Measurements from ENCODE around the gene TMEM163.
A peak's percentile ranks its signal among the peaks of the same experiment; 100 is the strongest.

Gene TMEM163

GRCh38 chr2:134689315-134689714, 29.5 kb downstream of the TMEM163 start:
- H3K4me1 ChIP-seq (ENCODE audit: control insufficient read depth in 1 of 2, insufficient read depth in 2 of 2, low read length in 2 of 2): no peaks in the 10 kb centered on the region
- H4K8ac ChIP-seq (ENCODE audit: low read depth, low read length): no peak overlapping the region
- no peak overlapping the region for H3K23ac ChIP-seq (ENCODE audit: low read length)
- no peak for DNase-seq
- H3K79me2 ChIP-seq (ENCODE audit: control insufficient read depth, insufficient read depth, low read length, poor library complexity): no peaks in the 10 kb centered on the region
- no peaks in the 10 kb centered on the region for H3K27me3 ChIP-seq (ENCODE audit: insufficient read depth, low read length)
- WGBS (ENCODE audit: extremely low coverage, insufficient coverage, insufficient read length): no CpG with 5 or more reads among the region's 3 CpGs
- no peak overlapping the region for H2BK5ac ChIP-seq (ENCODE audit: low read depth, low read length, poor library complexity)
- H2BK120ac ChIP-seq (ENCODE audit: insufficient read depth, low read length, poor library complexity): no peak overlapping the region
- no peak overlapping the region for H3K27ac ChIP-seq (ENCODE audit: low read depth, low read length)
- no peak overlapping the region for H2BK12ac ChIP-seq (ENCODE audit: low read length)
- no peak overlapping the region for H4K91ac ChIP-seq (ENCODE audit: low read depth, low read length)
- H4K12ac ChIP-seq (ENCODE audit: low read depth, low read length): no peak overlapping the region
- no peaks in the 10 kb centered on the region for H3K36me3 ChIP-seq (ENCODE audit: control insufficient read depth in 1 of 2, insufficient read depth in 2 of 2, low read length in 2 of 2)
- H3K9me3 ChIP-seq (ENCODE audit: insufficient read depth, low read depth, low read length): no peaks in the 10 kb centered on the region
- no peak overlapping the region for H3K4me2 ChIP-seq (ENCODE audit: low read length)
- H3K4ac ChIP-seq (ENCODE audit: low read depth, low read length): no peak overlapping the region
- H2AK5ac ChIP-seq (ENCODE audit: low read length): no peak overlapping the region
- no peak overlapping the region for H3K4me3 ChIP-seq (ENCODE audit: low read depth, low read length)
- H3K9ac ChIP-seq (ENCODE audit: low read length): no peak overlapping the region
- no peak overlapping the region for H3K18ac ChIP-seq (ENCODE audit: low read length)
- H3K79me1 ChIP-seq (ENCODE audit: low read length): no peaks in the 10 kb centered on the region
- H3K14ac ChIP-seq (ENCODE audit: low read length): no peak overlapping the region
- H2AFZ ChIP-seq (ENCODE audit: insufficient read depth, low read length, poor library complexity): no peak overlapping the region

GRCh38 chr2:134685967-134686366, 32.8 kb downstream of the TMEM163 start:
- Histone ChIP-seq H3K9me3 (ENCODE audit: insufficient read depth, low read depth, low read length) (no peaks in the 10 kb centered on the region), H3K27me3 (ENCODE audit: insufficient read depth, low read length) (no peaks in the 10 kb centered on the region), H3K18ac (ENCODE audit: low read length) (no peak overlapping the region), H4K91ac (ENCODE audit: low read depth, low read length) (no peak overlapping the region), H3K79me2 (ENCODE audit: control insufficient read depth, insufficient read depth, low read length, poor library complexity) (no peaks in the 10 kb centered on the region), H3K79me1 (ENCODE audit: low read length) (no peaks in the 10 kb centered on the region), H3K14ac (ENCODE audit: low read length) (no peak overlapping the region), H3K4me3 (ENCODE audit: low read depth, low read length) (no peak overlapping the region), H3K9ac (ENCODE audit: low read length) (no peak overlapping the region), H3K4ac (ENCODE audit: low read depth, low read length) (no peak overlapping the region), H2BK120ac (ENCODE audit: insufficient read depth, low read length, poor library complexity) (no peak overlapping the region), H4K8ac (ENCODE audit: low read depth, low read length) (no peak overlapping the region), H2BK5ac (ENCODE audit: low read depth, low read length, poor library complexity) (no peak overlapping the region), H3K23ac (ENCODE audit: low read length) (no peak overlapping the region), H4K12ac (ENCODE audit: low read depth, low read length) (no peak overlapping the region), H3K4me2 (ENCODE audit: low read length) (no peak overlapping the region), H3K27ac (ENCODE audit: low read depth, low read length) (no peak overlapping the region), H2AFZ (ENCODE audit: insufficient read depth, low read length, poor library complexity) (no peak overlapping the region), H2AK5ac (ENCODE audit: low read length) (no peak overlapping the region), H3K4me1 (ENCODE audit: control insufficient read depth in 1 of 2, insufficient read depth in 2 of 2, low read length in 2 of 2) (no peaks in the 10 kb centered on the region), H3K36me3 (ENCODE audit: control insufficient read depth in 1 of 2, insufficient read depth in 2 of 2, low read length in 2 of 2) (no peaks in the 10 kb centered on the region), H2BK12ac (ENCODE audit: low read length) (no peak overlapping the region)
- no peak for DNase-seq
- WGBS (ENCODE audit: extremely low coverage, insufficient coverage, insufficient read length): no CpG with 5 or more reads among the region's 3 CpGs

GRCh38 chr2:134683561-134684112, 35.2 kb downstream of the TMEM163 start:
- H3K18ac ChIP-seq (ENCODE audit: low read length): no peak overlapping the region
- WGBS (ENCODE audit: extremely low coverage, insufficient coverage, insufficient read length): no CpG with 5 or more reads among the region's 2 CpGs
- no peak overlapping the region for H3K9ac ChIP-seq (ENCODE audit: low read length)

GRCh38 chr2:134682726-134683125, 36.1 kb downstream of the TMEM163 start:
- Histone ChIP-seq H2BK5ac (ENCODE audit: low read depth, low read length, poor library complexity) (no peak overlapping the region), H3K79me2 (ENCODE audit: control insufficient read depth, insufficient read depth, low read length, poor library complexity) (no peaks in the 10 kb centered on the region), H3K27me3 (ENCODE audit: insufficient read depth, low read length) (no peaks in the 10 kb centered on the region), H3K4me1 (ENCODE audit: control insufficient read depth in 1 of 2, insufficient read depth in 2 of 2, low read length in 2 of 2) (no peaks in the 10 kb centered on the region), H2BK120ac (ENCODE audit: insufficient read depth, low read length, poor library complexity) (no peak overlapping the region), H4K8ac (ENCODE audit: low read depth, low read length) (no peak overlapping the region), H3K79me1 (ENCODE audit: low read length) (no peaks in the 10 kb centered on the region), H3K14ac (ENCODE audit: low read length) (no peak overlapping the region), H3K18ac (ENCODE audit: low read length) (no peak overlapping the region), H3K23ac (ENCODE audit: low read length) (no peak overlapping the region), H3K36me3 (ENCODE audit: control insufficient read depth in 1 of 2, insufficient read depth in 2 of 2, low read length in 2 of 2) (no peaks in the 10 kb centered on the region), H3K4me3 (ENCODE audit: low read depth, low read length) (no peak overlapping the region), H3K4me2 (ENCODE audit: low read length) (no peak overlapping the region), H2AFZ (ENCODE audit: insufficient read depth, low read length, poor library complexity) (no peak overlapping the region), H2AK5ac (ENCODE audit: low read length) (no peak overlapping the region), H3K9ac (ENCODE audit: low read length) (no peak overlapping the region), H2BK12ac (ENCODE audit: low read length) (no peak overlapping the region), H4K12ac (ENCODE audit: low read depth, low read length) (no peak overlapping the region), H4K91ac (ENCODE audit: low read depth, low read length) (no peak overlapping the region), H3K27ac (ENCODE audit: low read depth, low read length) (no peak overlapping the region), H3K9me3 (ENCODE audit: insufficient read depth, low read depth, low read length) (no peaks in the 10 kb centered on the region), H3K4ac (ENCODE audit: low read depth, low read length) (no peak overlapping the region)
- no peak for DNase-seq
- WGBS (ENCODE audit: extremely low coverage, insufficient coverage, insufficient read length): no CpG with 5 or more reads among the region's 3 CpGs

More at GRCh38 chr2:134683561-134684112, 35.2 kb downstream of the TMEM163 start:
- Histone ChIP-seq H3K4me2 (ENCODE audit: low read length) (no peak overlapping the region), H4K8ac (ENCODE audit: low read depth, low read length) (no peak overlapping the region), H4K91ac (ENCODE audit: low read depth, low read length) (no peak overlapping the region), H3K23ac (ENCODE audit: low read length) (no peak overlapping the region), H3K4me1 (ENCODE audit: control insufficient read depth in 1 of 2, insufficient read depth in 2 of 2, low read length in 2 of 2) (no peaks in the 10 kb centered on the region), H2AFZ (ENCODE audit: insufficient read depth, low read length, poor library complexity) (no peak overlapping the region), H4K12ac (ENCODE audit: low read depth, low read length) (no peak overlapping the region), H2BK5ac (ENCODE audit: low read depth, low read length, poor library complexity) (no peak overlapping the region), H3K27ac (ENCODE audit: low read depth, low read length) (no peak overlapping the region), H3K36me3 (ENCODE audit: control insufficient read depth in 1 of 2, insufficient read depth in 2 of 2, low read length in 2 of 2) (no peaks in the 10 kb centered on the region), H3K4ac (ENCODE audit: low read depth, low read length) (no peak overlapping the region), H3K4me3 (ENCODE audit: low read depth, low read length) (no peak overlapping the region), H2BK12ac (ENCODE audit: low read length) (no peak overlapping the region), H3K79me1 (ENCODE audit: low read length) (no peaks in the 10 kb centered on the region), H3K9me3 (ENCODE audit: insufficient read depth, low read depth, low read length) (no peaks in the 10 kb centered on the region), H3K14ac (ENCODE audit: low read length) (no peak overlapping the region), H2AK5ac (ENCODE audit: low read length) (no peak overlapping the region), H3K79me2 (ENCODE audit: control insufficient read depth, insufficient read depth, low read length, poor library complexity) (no peaks in the 10 kb centered on the region), H2BK120ac (ENCODE audit: insufficient read depth, low read length, poor library complexity) (no peak overlapping the region), H3K27me3 (ENCODE audit: insufficient read depth, low read length) (no peaks in the 10 kb centered on the region)
- DNase-seq: peak; percentile 60 to 62
